HG03378 (cell line): ENCODE measurements around the gene RUNX3.

ENCODE experiments used
- ATAC-seq: cut with Tn5 transposase; IDR thresholded peaks from one replicate; pipeline ENCODE4 v1.9.1; 2021; ENCODE audit warnings: mild to moderate bottlenecking, moderate library complexity; ENCODE audit not compliant: unreplicated experiment

The RUNX3 gene

DNA sequence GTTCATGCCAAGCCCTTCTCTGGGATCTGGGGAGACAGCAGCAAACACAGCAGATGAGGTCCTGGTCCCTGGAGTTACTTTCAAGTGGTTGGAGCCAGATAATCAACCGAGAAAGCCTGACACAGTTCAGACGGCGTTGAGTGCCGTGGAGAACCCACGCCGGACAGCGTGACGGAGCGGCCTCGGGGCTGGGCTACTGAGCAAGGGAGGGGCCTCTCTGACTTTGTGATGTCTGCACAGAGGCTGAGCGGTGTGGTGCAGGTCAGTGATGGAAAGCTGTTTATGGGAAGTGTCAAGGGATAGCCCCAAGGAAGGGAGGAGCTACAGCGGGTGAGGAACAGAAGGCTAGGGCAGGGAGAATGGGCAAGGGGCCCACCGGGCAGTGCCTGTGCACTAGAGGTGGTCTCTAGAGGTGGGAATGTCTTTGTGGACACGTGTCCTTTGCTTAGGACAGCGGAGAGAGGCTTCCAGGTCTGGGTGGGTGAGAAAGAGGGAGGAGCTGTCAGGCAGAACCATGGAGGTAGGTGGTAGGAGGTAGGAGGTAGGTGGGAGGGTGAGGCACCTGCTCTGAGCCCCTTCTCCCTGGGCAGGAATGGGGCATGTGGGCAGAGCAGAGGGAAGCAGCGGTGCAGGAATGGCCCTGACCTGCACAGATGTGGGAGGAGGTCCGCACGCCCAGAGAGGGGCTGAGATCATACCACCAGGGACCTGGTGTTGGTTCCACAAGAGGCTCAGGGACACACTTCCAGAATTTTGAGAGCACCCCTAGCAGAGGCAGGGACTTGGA, 62.8 kb downstream of the RUNX3 start:
- no peak for ATAC-seq

DNA sequence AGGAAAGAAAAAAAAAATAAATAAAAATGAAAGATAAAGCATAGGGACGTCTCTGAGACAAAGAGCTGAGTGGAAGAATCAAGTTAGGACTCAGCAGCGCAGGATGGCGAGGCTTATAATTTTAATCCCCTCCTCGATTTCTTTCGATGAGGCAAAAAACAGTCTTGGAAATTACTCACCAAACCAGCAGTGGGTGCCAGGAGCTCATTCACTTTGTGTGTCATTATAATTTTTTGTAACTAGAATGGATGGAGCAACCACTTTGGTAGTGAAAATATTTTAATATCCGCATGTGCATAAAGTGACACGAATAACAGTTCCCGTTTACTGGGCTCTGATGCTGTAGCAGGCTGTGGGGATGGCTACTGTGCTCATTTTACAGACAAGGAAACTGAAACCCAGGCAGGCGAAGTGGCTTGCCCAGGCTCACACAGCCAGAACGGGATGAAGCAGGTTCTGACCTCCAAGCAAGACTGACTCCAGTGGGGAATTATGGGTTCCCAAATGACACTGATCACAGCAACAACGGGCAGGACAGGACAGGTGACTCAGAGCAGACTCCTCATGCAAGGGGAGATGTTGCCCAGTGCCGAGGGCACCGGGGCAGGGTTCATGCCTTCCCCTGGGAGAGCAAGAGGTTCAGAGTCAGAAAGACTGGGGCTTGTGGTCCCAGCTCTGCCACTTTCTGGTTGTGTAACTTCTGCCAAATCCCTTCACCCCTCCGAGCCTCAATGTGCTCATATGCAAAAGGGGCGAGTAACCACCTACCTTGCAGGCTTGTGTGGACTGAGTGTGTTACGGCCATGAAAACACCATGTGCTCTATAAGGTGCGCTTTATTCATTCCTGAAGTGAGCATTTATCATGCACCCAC, 63.6 kb downstream of the RUNX3 start:
- ATAC-seq = no peak

DNA sequence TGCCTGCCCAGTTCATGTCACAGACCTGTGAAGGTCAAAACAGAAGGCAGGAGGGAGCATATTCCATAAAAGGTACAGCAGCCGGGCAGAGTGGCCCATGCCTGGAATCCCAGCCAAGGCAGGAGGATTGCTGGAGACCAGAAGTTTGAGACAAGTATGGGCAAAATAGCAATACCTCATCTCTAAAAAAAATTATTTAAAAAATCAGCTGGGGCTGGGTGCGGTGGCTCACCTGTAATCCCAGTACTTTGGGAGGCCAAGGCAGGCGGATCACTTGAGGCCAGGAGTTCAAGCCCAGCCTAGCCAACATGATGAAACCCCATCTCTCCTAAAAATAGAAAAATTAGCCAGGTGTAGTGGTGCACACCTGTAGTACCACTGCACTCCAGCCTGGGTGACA, 64.5 kb downstream of the RUNX3 start:
- ATAC-seq = no peak

- ATAC-seq = no peak
These were observed 64.9 kb downstream of the RUNX3 start for GRCh38 chr1:24865168-24865567.

DNA sequence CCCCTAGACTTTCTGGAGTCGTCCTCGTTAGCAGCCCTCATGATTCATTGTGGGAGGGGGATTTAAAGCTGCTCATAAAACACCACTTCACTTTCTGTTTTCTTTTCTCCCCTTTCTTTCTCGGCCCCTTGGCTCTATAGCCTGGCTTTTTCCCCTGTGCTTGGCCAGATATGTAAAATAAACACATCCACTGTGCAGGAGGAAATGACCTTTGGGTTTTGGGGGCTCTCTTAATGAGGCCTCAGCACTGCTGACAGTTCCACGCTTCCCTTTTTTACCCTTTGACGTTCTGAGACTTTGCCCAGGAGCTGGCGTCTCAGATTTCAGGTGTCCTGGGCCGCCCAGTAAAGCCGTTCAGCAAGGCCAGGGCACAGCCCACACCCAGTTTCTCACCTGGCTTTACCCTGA, 65.7 kb downstream of the RUNX3 start:
- no peak for ATAC-seq

DNA sequence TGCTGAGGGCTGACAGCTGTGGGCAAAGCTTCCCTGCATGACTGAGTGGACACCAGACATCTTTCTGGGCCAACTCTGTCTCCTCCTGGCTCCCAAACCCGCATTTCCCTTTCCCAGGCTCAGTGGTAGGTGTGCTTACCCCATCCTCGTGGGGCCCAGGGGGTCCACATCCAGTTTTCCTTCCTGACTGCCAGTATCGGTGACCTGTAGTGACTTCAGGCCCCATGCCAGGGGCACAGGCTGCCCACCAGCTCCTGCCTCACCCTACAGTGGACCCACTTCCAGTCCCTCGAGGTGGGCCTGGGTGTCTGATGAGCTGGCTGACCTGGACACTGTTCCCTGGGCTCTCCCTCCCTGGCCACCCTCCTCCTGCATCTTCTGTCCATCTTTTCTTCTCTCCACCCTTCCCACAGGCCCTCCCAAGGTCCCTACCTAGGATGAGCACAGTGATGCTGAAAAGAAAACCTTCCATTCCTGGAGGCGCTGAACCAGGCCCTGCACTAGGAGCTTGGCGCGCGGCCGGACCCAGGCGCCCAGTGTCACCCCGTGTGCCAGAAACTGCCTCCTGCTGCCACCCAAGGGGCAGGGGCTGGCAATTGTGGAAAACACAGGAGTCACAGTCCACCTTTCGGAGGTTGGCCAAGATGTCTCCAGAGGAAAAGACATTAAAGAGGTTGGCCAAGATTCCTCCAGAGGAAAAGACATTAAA, 67.1 kb downstream of the RUNX3 start:
- ATAC-seq = no peak

- ATAC-seq = no peak
These were observed 68.0 kb downstream of the RUNX3 start for GRCh38 chr1:24861821-24862727.

GRCh38 chr1:24860841-24861240, 69.2 kb downstream of the RUNX3 start:
- no peak for ATAC-seq

- ATAC-seq = no peak
These were observed 70.7 kb downstream of the RUNX3 start for GRCh38 chr1:24859063-24860010.

- ATAC-seq = no peak
These were observed 71.8 kb downstream of the RUNX3 start for GRCh38 chr1:24858277-24858676.

- no peak for ATAC-seq
These were observed 72.5 kb downstream of the RUNX3 start for GRCh38 chr1:24857507-24858133.

DNA sequence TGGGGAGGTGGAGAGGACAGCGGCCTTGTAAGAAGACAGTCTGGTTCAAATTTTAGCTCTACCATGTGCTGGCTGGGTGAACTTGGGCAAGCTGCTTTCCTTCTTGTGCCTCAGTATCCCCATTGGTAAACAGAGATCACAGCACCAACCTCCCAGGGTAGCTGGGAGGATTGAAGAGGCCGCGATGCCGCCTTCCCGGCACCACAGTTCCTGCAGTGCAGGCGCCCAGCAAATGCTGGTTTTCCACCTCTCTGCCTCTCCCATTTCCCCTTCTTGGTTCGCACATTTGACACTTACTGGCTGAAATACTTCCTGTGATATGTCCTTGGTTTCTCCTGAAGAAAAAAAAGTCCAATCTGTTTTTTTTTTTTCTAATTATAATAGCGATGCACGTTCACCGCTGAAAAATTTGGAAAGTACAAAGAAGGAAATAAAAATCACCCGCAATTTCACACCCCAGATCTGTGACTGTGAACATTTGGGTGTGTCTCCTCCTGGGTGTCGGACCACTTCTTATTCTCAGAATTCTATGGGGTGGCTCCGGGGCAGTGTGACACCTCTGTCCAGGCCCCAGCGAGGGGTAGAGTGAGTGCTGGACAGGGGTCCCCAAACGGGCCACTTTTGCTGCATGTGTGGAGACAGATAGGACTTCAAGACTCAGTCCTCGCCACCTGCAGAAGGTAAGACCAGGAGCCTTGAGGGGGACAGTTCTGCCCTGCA, 73.1 kb downstream of the RUNX3 start:
- ATAC-seq = no peak

- ATAC-seq = no peak
These were observed 74.6 kb downstream of the RUNX3 start for GRCh38 chr1:24855474-24855873.

- ATAC-seq = no peak
These were observed 76.4 kb downstream of the RUNX3 start for GRCh38 chr1:24853649-24854048.

- no peak for ATAC-seq
These were observed 79.7 kb downstream of the RUNX3 start for GRCh38 chr1:24850328-24850920.

GRCh38 chr1:24849672-24850295, 80.3 kb downstream of the RUNX3 start:
- ATAC-seq = no peak
